ENCODE measurements around the gene PRDM4. TPM values are rescaled to one million over a fixed set of nuclear protein-coding genes. Genes with fewer than 3 reads are reported as not detected.
A peak's percentile ranks its signal among the peaks of the same experiment; 100 is the strongest.

PRDM4 gene
- total and polyA plus RNA-seq, 2 of the 13 experiments (the other 11 are each of a cell fraction or from before 2014, with no cell fraction given): 9.9 to 15.3 TPM

DNA sequence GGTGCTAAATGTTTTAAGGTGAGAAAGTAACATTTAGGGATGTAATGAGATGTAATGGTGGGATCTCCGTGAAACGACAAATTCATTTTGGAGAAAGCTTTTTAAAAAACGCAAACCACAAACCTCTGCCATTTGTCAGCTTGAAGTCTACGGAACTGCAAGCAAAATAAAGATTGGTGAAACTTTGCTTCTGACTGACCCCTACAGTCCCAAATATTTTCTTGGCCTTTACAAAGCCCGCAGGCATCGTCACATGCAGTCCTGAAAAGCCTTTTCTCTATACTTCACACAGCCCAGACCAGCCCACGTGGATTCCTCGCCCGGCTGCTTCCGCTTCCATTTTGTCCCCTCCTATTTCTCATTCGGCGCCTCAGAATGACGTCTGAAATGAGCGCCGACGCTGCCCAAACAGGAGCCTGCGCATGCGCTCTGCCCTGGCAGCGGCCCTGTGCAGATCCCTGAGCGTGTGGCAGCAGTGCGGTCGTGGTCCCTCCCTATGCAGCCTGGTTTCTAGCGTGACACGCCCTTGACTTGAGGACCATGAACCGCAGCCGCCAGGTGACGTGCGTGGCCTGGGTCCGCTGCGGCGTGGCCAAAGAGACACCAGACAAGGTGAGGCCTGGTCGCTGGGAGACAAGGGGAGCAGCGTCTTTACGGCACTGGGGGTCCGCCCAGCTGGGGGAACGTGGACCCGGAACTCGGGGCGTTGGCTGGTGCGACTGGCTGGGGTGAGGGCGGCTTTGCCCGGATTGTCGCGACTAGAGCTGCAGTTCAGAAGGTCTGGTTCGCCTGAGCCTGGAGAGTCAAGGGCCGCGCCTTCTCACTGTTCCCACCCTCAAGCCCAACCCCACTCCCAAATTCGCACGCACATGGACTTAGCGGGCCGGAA, 75.3 kb downstream of the PRDM4 start, which contains the start of gene PWP1 (continued):
- TF ChIP-seq, protein P1, sequence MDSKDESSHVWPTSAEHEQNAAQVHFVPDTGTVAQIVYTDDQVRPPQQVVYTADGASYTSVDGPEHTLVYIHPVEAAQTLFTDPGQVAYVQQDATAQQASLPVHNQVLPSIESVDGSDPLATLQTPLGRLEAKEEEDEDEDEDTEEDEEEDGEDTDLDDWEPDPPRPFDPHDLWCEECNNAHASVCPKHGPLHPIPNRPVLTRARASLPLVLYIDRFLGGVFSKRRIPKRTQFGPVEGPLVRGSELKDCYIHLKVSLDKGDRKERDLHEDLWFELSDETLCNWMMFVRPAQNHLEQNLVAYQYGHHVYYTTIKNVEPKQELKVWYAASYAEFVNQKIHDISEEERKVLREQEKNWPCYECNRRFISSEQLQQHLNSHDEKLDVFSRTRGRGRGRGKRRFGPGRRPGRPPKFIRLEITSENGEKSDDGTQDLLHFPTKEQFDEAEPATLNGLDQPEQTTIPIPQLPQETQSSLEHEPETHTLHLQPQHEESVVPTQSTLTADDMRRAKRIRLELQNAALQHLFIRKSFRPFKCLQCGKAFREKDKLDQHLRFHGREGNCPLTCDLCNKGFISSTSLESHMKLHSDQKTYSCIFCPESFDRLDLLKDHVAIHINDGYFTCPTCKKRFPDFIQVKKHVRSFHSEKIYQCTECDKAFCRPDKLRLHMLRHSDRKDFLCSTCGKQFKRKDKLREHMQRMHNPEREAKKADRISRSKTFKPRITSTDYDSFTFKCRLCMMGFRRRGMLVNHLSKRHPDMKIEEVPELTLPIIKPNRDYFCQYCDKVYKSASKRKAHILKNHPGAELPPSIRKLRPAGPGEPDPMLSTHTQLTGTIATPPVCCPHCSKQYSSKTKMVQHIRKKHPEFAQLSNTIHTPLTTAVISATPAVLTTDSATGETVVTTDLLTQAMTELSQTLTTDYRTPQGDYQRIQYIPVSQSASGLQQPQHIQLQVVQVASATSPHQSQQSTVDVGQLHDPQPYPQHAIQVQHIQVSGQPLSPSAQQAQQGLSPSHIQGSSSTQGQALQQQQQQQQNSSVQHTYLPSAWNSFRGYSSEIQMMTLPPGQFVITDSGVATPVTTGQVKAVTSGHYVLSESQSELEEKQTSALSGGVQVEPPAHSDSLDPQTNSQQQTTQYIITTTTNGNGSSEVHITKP (CRISPR knock-in tag; IDR thresholded peaks at IDR 0.05; ENCODE audit: low read depth): 0 out of 2 replicates have a peak, but pooled peaks have one; percentile 40
- TF ChIP-seq ZNF17 (CRISPR knock-in tag; IDR thresholded peaks at IDR 0.05) (no peak), MTF2 (CRISPR knock-in tag; IDR thresholded peaks at IDR 0.05; ENCODE audit: borderline replicate concordance) (peak; percentile 46; the same call in 1 of the 2 replicates), PPARG (CRISPR knock-in tag; conservative IDR thresholded peaks at IDR 0.05) (no peak), ZNF383 (CRISPR knock-in tag; IDR thresholded peaks at IDR 0.05; ENCODE audit: borderline replicate concordance) (no peak), ESRRA (CRISPR knock-in tag; IDR thresholded peaks at IDR 0.05; ENCODE audit: low read depth) (peak; percentile 72; the same call in 1 of the 2 replicates), NFE2L2 (IDR thresholded peaks at IDR 0.05; ENCODE audit: low read length) (no peak), ZNF136 (CRISPR knock-in tag; IDR thresholded peaks at IDR 0.05; ENCODE audit: low read depth) (peak; percentile 89; the same call in 1 of the 2 replicates), ETV6 (CRISPR knock-in tag; conservative IDR thresholded peaks at IDR 0.05) (peak; percentile 59; the same call in 1 of the 2 replicates), ZFP36L2 (CRISPR knock-in tag; IDR thresholded peaks at IDR 0.05) (no peak), ZNF550 (CRISPR knock-in tag; IDR thresholded peaks at IDR 0.05; ENCODE audit: borderline replicate concordance) (no peak), KLF11 (CRISPR knock-in tag; IDR thresholded peaks at IDR 0.05) (no peak; the same call in 1 of the 2 replicates), REL (CRISPR knock-in tag; conservative IDR thresholded peaks at IDR 0.05) (no peak), CAMTA2 (CRISPR knock-in tag; IDR thresholded peaks at IDR 0.05; ENCODE audit: borderline replicate concordance) (peak; percentile 50; the same call in 1 of the 2 replicates), MIXL1 (CRISPR knock-in tag; IDR thresholded peaks at IDR 0.05) (peak; percentile 61; the same call in 1 of the 2 replicates), JUN (CRISPR knock-in tag; IDR thresholded peaks at IDR 0.05) (no peak), MATR3 (CRISPR knock-in tag; IDR thresholded peaks at IDR 0.05) (no peak), HOXD1 (CRISPR knock-in tag; IDR thresholded peaks at IDR 0.05) (peak; percentile 61; the same call in 1 of the 2 replicates), EED (CRISPR knock-in tag; IDR thresholded peaks at IDR 0.05) (no peak), ZNF816 (CRISPR knock-in tag; IDR thresholded peaks at IDR 0.05; ENCODE audit: borderline replicate concordance) (no peak; the same call in 1 of the 2 replicates)
- TF ChIP-seq, protein P2, sequence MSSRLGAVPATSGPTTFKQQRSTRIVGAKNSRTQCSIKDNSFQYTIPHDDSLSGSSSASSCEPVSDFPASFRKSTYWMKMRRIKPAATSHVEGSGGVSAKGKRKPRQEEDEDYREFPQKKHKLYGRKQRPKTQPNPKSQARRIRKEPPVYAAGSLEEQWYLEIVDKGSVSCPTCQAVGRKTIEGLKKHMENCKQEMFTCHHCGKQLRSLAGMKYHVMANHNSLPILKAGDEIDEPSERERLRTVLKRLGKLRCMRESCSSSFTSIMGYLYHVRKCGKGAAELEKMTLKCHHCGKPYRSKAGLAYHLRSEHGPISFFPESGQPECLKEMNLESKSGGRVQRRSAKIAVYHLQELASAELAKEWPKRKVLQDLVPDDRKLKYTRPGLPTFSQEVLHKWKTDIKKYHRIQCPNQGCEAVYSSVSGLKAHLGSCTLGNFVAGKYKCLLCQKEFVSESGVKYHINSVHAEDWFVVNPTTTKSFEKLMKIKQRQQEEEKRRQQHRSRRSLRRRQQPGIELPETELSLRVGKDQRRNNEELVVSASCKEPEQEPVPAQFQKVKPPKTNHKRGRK (CRISPR knock-in tag; IDR thresholded peaks at IDR 0.05): no peak
- TF ChIP-seq, protein P3, sequence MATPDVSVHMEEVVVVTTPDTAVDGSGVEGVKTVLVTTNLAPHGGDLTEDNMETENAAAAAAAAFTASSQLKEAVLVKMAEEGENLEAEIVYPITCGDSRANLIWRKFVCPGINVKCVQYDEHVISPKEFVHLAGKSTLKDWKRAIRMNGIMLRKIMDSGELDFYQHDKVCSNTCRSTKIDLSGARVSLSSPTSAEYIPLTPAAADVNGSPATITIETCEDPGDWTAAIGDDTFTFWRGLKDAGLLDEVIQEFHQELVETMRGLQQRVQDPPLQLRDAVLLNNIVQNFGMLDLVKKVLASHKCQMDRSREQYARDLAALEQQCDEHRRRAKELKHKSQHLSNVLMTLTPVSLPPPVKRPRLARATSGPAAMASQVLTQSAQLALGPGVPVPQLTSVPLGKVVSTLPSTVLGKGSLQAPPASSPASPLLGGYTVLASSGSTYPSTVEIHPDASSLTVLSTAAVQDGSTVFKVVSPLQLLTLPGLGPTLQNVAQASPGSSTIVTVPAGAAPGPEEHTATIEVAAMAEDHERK (CRISPR knock-in tag; IDR thresholded peaks at IDR 0.05; ENCODE audit: low read depth): peak; percentile 73; the same call in 1 of the 2 replicates
